ENCODE data around the gene PRR19. TPM values are rescaled to one million over a fixed set of nuclear protein-coding genes. Genes with fewer than 3 reads are reported as not detected.
"Not testable (repeated sequence)": the region's sequence is repeated elsewhere in the genome, so short reads cannot be mapped to it uniquely, and the experiment has no call there.

The PRR19 gene
- total RNA-seq, 1 experiment from 2014 or later, result 0.93 TPM

DNA sequence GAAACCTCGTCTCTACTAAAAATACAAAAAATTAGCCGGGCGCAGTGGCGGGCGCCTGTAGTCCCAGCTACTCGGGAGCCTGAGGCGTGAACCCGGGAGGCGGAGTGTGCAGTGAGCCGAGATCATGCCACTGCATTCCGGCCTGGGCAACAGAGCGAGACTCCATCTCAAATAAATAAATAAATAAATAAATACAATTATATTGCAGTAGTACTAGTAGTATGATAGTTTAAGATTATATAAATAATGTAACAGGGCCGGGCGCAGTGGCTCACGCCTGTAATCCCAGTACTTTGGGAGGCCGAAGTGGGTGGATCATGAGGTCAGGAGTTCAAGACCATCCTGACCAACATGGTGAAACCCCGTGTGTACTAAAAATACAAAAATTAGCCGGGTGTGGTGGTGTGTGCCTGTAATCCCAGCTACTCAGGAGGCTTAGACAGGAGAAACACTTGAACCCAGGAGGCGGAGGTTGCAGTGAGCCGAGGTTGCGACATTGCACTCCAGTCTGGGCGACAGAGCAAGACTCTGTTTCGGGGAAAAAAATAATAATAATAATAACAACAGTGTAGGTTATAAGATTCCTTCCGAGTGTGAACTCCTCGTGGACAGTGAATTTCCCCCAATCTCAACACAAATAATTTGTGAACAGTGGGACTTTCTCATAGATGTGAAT lies 34.9 kb upstream of the PRR19 start:
- RAD21 ChIA-PET (ENCODE audit: low non-redundant PET in 1 of 2, low total read pairs in 2 of 2, uncharacterized antibody in 2 of 2, unreplicated experiment in 2 of 2); H2AFZ ChIP-seq (ENCODE audit: low read depth, low read length, poor library complexity, severe bottlenecking); H4K20me1 ChIP-seq (ENCODE audit: insufficient read depth); ATAC-seq; BruUV-seq (replicated peaks); DNase-seq (ENCODE audit: low read depth, low spot score); POLR2A ChIA-PET; H3K9me2 ChIP-seq (ENCODE audit: insufficient read depth); H3K9me3 ChIP-seq (ENCODE audit: control insufficient read depth in 1 of 2, insufficient read depth in 1 of 2, low read depth in 1 of 2, low read length in 2 of 2); H3K27me3 ChIP-seq (ENCODE audit: insufficient read depth, low read length); H3K36me3 ChIP-seq (ENCODE audit: control insufficient read depth in 1 of 2, insufficient read depth in 2 of 2, low read length in 2 of 2); intact Hi-C loops (cut with micrococcal nuclease): not testable (repeated sequence)
- Histone ChIP-seq H3K4me1 (ENCODE audit: control insufficient read depth in 1 of 2, insufficient read depth in 2 of 2, low read length in 2 of 2) (peaks cover 23 to 32% of the 10 kb centered on the region in 2 experiments), H3K4me3 (replicated peaks in 1 of 2; ENCODE audit: low read depth in 1 of 2, low read length in 2 of 2) (peak overlapping the region in 1 of 2 experiments; percentile 74; a peak in 2 of 4 replicates), H3K27ac (ENCODE audit: low read depth, low read length) (peak overlapping the region; percentile 72; the same call in 1 of the 2 replicates), H3K9ac (ENCODE audit: low read length) (peak overlapping the region; percentile 74), H3K4me2 (ENCODE audit: low read length) (peak overlapping the region; percentile 93), H3K79me2 (ENCODE audit: insufficient read depth, low read length) (peaks cover 16% of the 10 kb centered on the region)
- CTCF ChIA-PET, result interaction anchor here (1.2 kb wide), 1 partner anchor 23 kb away, joined by 3 read pairs; no protein-coding TSS in a partner anchor

DNA sequence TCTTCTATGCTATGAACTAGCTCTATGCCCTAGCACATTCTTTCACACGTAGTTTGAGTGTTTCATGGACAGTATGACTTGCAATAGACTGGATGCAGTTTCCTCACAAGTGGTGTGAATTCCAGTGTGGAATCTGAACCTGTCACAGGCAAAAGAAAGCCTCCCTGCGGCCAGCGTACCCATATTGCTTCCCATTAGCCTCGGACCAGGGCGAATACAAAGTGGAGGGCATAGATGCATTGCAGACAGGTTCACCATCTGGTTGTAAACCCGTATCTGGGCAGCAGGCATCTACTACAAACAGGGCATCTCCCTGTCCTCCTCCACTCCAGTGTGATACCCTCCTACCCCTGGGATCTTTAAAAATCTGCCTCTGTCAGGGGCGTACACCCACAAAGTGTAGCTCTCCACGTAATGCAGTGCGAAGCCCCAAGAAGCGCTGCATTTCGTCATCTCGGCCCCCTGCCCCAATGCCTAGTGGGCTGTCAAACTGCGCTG lies 34.2 kb upstream of the PRR19 start:
- Histone ChIP-seq H4K20me1 (ENCODE audit: insufficient read depth) (no peaks in the 10 kb centered on the region), H3K9me3 (ENCODE audit: control insufficient read depth in 1 of 2, insufficient read depth in 1 of 2, low read depth in 1 of 2, low read length in 2 of 2) (no peaks in the 10 kb centered on the region), H3K4me2 (ENCODE audit: low read length) (peak overlapping the region; percentile 93), H3K79me2 (ENCODE audit: insufficient read depth, low read length) (peaks cover 16% of the 10 kb centered on the region), H3K27me3 (ENCODE audit: insufficient read depth, low read length) (no peaks in the 10 kb centered on the region), H3K4me1 (ENCODE audit: control insufficient read depth in 1 of 2, insufficient read depth in 2 of 2, low read length in 2 of 2) (peaks cover 23 to 32% of the 10 kb centered on the region in 2 experiments), H2AFZ (ENCODE audit: low read depth, low read length, poor library complexity, severe bottlenecking) (peak overlapping the region; percentile 64), H3K9ac (ENCODE audit: low read length) (peak overlapping the region; percentile 74), H3K36me3 (ENCODE audit: control insufficient read depth in 1 of 2, insufficient read depth in 2 of 2, low read length in 2 of 2) (no peaks in the 10 kb centered on the region), H3K27ac (ENCODE audit: low read depth, low read length) (peak overlapping the region; percentile 72), H3K4me3 (replicated peaks in 1 of 2; ENCODE audit: low read depth in 1 of 2, low read length in 2 of 2) (peak overlapping the region; percentile 41 to 74), H3K9me2 (ENCODE audit: insufficient read depth) (no peaks in the 10 kb centered on the region)
- intact Hi-C loops (cut with micrococcal nuclease), result loop anchor here (1.0 kb wide), 1 partner anchor 9 kb away; no protein-coding TSS in a partner anchor
- TF ChIP-seq, protein P1, sequence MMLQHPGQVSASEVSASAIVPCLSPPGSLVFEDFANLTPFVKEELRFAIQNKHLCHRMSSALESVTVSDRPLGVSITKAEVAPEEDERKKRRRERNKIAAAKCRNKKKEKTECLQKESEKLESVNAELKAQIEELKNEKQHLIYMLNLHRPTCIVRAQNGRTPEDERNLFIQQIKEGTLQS (IDR thresholded peaks at IDR 0.05), result no peak
- no peak for TF ChIP-seq ELF1 (IDR thresholded peaks at IDR 0.05; ENCODE audit: borderline replicate concordance, low read depth)
- TF ChIP-seq, protein P2, sequence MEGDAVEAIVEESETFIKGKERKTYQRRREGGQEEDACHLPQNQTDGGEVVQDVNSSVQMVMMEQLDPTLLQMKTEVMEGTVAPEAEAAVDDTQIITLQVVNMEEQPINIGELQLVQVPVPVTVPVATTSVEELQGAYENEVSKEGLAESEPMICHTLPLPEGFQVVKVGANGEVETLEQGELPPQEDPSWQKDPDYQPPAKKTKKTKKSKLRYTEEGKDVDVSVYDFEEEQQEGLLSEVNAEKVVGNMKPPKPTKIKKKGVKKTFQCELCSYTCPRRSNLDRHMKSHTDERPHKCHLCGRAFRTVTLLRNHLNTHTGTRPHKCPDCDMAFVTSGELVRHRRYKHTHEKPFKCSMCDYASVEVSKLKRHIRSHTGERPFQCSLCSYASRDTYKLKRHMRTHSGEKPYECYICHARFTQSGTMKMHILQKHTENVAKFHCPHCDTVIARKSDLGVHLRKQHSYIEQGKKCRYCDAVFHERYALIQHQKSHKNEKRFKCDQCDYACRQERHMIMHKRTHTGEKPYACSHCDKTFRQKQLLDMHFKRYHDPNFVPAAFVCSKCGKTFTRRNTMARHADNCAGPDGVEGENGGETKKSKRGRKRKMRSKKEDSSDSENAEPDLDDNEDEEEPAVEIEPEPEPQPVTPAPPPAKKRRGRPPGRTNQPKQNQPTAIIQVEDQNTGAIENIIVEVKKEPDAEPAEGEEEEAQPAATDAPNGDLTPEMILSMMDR (IDR thresholded peaks at IDR 0.05 in 2 of 3, conservative IDR thresholded peaks at IDR 0.05 in 1 of 3; ENCODE audit: borderline replicate concordance in 1 of 3, insufficient read depth in 1 of 3, low read depth in 2 of 3, low read length in 2 of 3), result no peak
- TF ChIP-seq ZFX (IDR thresholded peaks at IDR 0.05), result no peak
- CTCF ChIA-PET, result interaction anchor here (1.2 kb wide), 1 partner anchor 23 kb away, joined by 3 read pairs; no protein-coding TSS in a partner anchor
- RAD21 ChIA-PET (ENCODE audit: low non-redundant PET in 1 of 2, low total read pairs in 2 of 2, uncharacterized antibody in 2 of 2, unreplicated experiment in 2 of 2), result no interaction called here
- no peak for DNase-seq (ENCODE audit: low read depth, low spot score)
- TSS peak; percentile 96 for BruUV-seq (replicated peaks)
- ATAC-seq, result no peak
- POLR2A ChIA-PET, result no interaction called here

All from HCT116 (cell line).